Measurements from ENCODE around the gene STIMATE. TPM values are rescaled to one million over a fixed set of nuclear protein-coding genes. Genes with fewer than 3 reads are reported as not detected.

STIMATE gene
- polyA plus RNA-seq, 3 donors = 8.9 to 49.9 (median 11.7) TPM

GRCh38 chr3:52831500-52832301, 65.6 kb downstream of the STIMATE start:
- Mint-ChIP-seq H3K4me3 (no peak overlapping the region), H3K4me1 (peaks cover 8% of the 10 kb centered on the region), H3K36me3 (peaks cover 29 to 37% of the 10 kb centered on the region in 2 donors), H3K27me3 (ENCODE audit: low read depth in 3 of 3) (peaks cover 0 to 6% (median 0%) of the 10 kb centered on the region in 3 donors), H3K9me3 (no peaks in the 10 kb centered on the region), H3K27ac (peak overlapping the region in 1 of 7 donors; percentile 64)
- H3K4me1 ChIP-seq (ENCODE audit: control insufficient read depth in 1 of 2, insufficient read depth in 2 of 2, low read length in 2 of 2) = no peaks in the 10 kb centered on the region
- no peak overlapping the region for H3K4me3 ChIP-seq (replicated peaks in 1 of 3; ENCODE audit: low read depth in 2 of 3, low read length in 3 of 3)
- H4K20me1 ChIP-seq (ENCODE audit: insufficient read depth, low read length) = no peaks in the 10 kb centered on the region
- no peak overlapping the region for H3K27ac ChIP-seq (ENCODE audit: low read depth in 1 of 2, low read length in 2 of 2)
- intact Hi-C loops (cut with micrococcal nuclease) = no loop called here
- H3K4me2 ChIP-seq (replicated peaks; ENCODE audit: extremely low read depth, low read length, poor library complexity, severe bottlenecking) = no peak overlapping the region
- WGBS (ENCODE audit: insufficient coverage) = 61% methylated on average over 19 of the region's 21 CpGs
- TF ChIP-seq CTCF (IDR thresholded peaks at IDR 0.05) = no peak
- H3K9me3 ChIP-seq (replicated peaks in 1 of 2; ENCODE audit: control insufficient read depth in 1 of 2, insufficient read depth in 1 of 2, low read length in 2 of 2) = no peaks in the 10 kb centered on the region
- no peaks in the 10 kb centered on the region for H3K27me3 ChIP-seq (ENCODE audit: control insufficient read depth in 2 of 2, insufficient read depth in 2 of 2, low read length in 2 of 2)
- H3K9ac ChIP-seq (ENCODE audit: insufficient read depth, low read length, poor library complexity, severe bottlenecking) = no peak overlapping the region
- H2AFZ ChIP-seq (ENCODE audit: insufficient read depth, low read depth, low read length, poor library complexity, severe bottlenecking) = no peak overlapping the region
- peak; percentile 13 to 45 (median 25) for DNase-seq
- H3K36me3 ChIP-seq (replicated peaks in 1 of 2; ENCODE audit: control insufficient read depth in 1 of 2, insufficient read depth in 2 of 2, low read length in 2 of 2) = peaks cover 18 to 41% of the 10 kb centered on the region in 2 donors
- no peaks in the 10 kb centered on the region for H3K79me2 ChIP-seq (ENCODE audit: insufficient read depth, low read length)

GRCh38 chr3:52830535-52831258, 66.7 kb downstream of the STIMATE start, which contains the start of gene ITIH4:
TSS of gene ITIH4 (minus strand) at chr3:52830672. CDS start at chr3:52830642, 30 bp downstream.
- Histone ChIP-seq H4K20me1 (ENCODE audit: insufficient read depth, low read length) (no peaks in the 10 kb centered on the region), H3K4me1 (ENCODE audit: control insufficient read depth in 1 of 2, insufficient read depth in 2 of 2, low read length in 2 of 2) (no peaks in the 10 kb centered on the region), H3K27ac (ENCODE audit: low read depth in 1 of 2, low read length in 2 of 2) (no peak within 1 kb of the TSS), H3K4me2 (replicated peaks; ENCODE audit: extremely low read depth, low read length, poor library complexity, severe bottlenecking) (no peak within 1 kb of the TSS), H3K9ac (ENCODE audit: insufficient read depth, low read length, poor library complexity, severe bottlenecking) (no peak within 1 kb of the TSS), H3K9me3 (replicated peaks in 1 of 2; ENCODE audit: control insufficient read depth in 1 of 2, insufficient read depth in 1 of 2, low read length in 2 of 2) (no peaks in the 10 kb centered on the region), H3K36me3 (replicated peaks in 1 of 2; ENCODE audit: control insufficient read depth in 1 of 2, insufficient read depth in 2 of 2, low read length in 2 of 2) (peaks cover 11 to 31% of the 10 kb centered on the region in 2 donors), H2AFZ (ENCODE audit: insufficient read depth, low read depth, low read length, poor library complexity, severe bottlenecking) (no peak within 1 kb of the TSS), H3K79me2 (ENCODE audit: insufficient read depth, low read length) (no peaks in the 10 kb centered on the region), H3K4me3 (replicated peaks in 1 of 3; ENCODE audit: low read depth in 2 of 3, low read length in 3 of 3) (no peak within 1 kb of the TSS), H3K27me3 (ENCODE audit: control insufficient read depth in 2 of 2, insufficient read depth in 2 of 2, low read length in 2 of 2) (no peaks in the 10 kb centered on the region)
- H3K27ac Mint-ChIP-seq = peak within 1 kb of the TSS in 1 of 7 donors; percentile 64
- H3K36me3 Mint-ChIP-seq = peaks cover 19 to 27% of the 10 kb centered on the region in 2 donors
- intact Hi-C loops (cut with micrococcal nuclease) = no loop called here
- H3K4me3 Mint-ChIP-seq = no peak within 1 kb of the TSS
- no peaks in the 10 kb centered on the region for H3K9me3 Mint-ChIP-seq
- H3K4me1 Mint-ChIP-seq = peaks cover 8% of the 10 kb centered on the region
- DNase-seq = no peak
- peaks cover 0 to 6% (median 0%) of the 10 kb centered on the region in 3 donors for H3K27me3 Mint-ChIP-seq (ENCODE audit: low read depth in 3 of 3)
- 93% methylated on average over 10 of the region's 16 CpGs for WGBS (ENCODE audit: insufficient coverage)
- TF ChIP-seq CTCF (IDR thresholded peaks at IDR 0.05) = no peak
